ENCODE measurements around the gene PELI2. TPM values are rescaled to one million over a fixed set of nuclear protein-coding genes. Genes with fewer than 3 reads are reported as not detected.
A peak's percentile ranks its signal among the peaks of the same experiment; 100 is the strongest.
"Not testable (repeated sequence)": the region's sequence is repeated elsewhere in the genome, so short reads cannot be mapped to it uniquely, and the experiment has no call there.

PELI2 gene
- polyA plus RNA-seq, 12 donors: 3.6 to 17.7 (median 5.0) TPM; not detected in 1

DNA sequence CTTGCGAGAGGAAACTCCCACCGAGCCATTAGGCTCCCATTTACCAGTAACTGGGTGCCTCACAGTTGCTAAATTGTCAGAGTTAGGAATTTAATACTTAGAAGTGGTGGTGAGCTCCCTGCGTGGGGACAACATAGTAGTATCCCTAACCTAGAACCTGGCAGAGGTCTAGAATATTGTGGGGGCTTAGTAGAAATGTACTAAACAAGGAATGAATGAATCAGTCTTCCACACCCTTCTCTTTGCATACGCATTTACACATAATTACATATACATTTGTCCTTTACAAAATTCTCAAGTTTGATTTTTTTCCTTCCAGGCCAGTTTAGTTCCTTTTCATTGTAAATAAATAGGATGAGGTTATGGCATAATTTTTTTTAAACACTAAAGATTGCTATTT is 24.1 kb downstream of the PELI2 start:
- DNase-seq: no peak

DNA sequence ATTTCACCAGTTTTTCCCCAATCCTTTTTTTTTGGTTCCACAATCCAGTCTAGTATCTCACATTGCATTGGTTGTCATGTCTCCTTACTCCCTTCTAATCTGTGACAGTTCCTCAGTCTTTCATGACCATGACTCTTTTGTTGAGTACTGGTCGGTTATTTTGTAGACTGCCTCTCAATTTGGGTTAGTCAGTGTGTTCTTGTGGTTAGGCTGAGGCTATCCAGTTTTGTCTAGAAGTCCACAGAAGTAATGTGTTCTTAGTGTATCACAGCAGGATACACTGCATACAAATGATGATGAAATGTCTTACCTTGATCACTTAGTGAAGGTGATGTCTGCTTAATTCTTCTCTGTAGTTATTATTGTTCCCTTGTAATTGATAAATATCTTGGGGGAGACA is 24.8 kb downstream of the PELI2 start:
- no peak for DNase-seq

DNA sequence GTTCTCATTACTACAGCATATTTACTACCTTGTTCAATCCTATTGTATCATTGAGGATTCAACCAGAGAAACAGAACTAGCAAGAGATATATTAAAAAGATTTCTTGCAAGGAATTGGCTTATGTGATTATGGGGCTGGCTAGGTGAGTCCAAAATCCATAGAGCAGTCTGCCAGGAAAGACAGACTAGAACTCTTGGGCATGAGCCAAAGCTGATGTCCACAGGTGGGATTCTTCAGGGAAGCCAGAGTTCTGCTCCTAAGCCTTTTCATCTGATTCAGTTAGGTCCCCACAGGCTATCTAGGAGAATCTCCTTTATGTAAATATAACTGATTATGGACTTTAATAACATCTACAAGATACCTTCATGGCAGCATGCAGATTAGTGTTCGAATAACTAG is 26.0 kb downstream of the PELI2 start:
- no peak for DNase-seq

DNA sequence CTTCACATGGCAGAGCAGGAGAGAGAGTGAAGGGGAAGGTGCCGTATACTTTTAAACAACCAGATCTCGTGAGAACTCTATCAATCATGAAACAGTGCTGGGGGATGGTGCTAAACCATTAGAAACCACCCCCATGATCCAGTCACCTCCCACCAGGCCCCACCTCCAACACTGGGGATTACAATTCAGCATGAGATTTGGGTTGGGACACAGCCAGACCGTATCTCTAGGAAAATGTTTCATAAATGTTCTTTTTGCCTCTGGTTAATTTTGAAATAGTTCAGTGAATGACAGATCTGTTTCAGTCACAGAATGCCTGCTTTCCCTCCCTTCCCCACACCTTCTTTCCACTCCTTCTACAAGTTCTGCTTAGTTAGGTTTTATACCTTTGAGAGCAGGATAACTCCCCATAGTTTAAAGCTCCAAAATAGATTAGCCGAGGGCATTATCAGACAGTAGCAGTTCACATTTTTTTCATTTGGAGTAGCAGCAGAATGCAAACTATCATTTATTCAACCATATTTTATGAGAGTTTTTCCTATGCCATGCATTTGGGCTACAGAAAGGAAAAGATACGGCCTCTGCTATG is 27.1 kb downstream of the PELI2 start:
- no peak for DNase-seq

DNA sequence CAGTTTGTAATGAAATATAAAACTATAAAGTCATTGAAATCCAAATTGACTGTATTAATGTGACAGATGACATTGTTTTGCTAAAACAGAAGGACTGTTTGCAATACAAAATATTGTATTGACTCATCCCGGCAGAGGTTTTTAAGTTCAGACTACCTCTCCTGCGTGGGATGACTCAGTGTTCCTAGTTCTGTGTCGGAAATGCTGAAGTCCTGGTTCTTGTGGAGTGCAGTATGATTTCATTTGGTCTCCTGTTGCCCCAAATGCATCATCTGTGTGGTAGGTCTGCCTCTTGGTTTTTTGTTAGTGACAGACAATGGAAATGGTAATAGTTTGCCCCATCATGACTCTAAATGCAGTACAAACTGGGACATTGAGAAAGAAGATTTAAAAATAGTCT is 27.8 kb downstream of the PELI2 start:
- no peak for DNase-seq

DNA sequence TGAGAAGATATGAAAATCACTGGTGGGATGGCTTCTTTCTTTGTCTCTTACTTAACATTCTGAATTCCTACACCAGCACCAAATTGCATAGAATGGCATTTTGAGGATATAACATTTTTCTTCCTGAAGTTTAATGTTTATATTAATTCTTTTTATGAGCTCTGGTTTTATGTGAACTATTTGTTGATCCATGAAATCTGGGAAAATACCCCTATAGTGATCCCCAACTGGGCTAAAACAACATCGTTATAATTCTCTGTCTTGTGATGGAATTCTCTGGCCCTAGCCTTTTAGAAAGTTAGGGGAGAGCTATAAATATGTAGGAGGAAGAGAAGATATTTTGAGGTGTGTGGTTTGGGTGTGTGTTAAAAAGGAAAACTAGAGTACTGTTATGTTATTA is 29.2 kb downstream of the PELI2 start:
- no peak for DNase-seq

DNA sequence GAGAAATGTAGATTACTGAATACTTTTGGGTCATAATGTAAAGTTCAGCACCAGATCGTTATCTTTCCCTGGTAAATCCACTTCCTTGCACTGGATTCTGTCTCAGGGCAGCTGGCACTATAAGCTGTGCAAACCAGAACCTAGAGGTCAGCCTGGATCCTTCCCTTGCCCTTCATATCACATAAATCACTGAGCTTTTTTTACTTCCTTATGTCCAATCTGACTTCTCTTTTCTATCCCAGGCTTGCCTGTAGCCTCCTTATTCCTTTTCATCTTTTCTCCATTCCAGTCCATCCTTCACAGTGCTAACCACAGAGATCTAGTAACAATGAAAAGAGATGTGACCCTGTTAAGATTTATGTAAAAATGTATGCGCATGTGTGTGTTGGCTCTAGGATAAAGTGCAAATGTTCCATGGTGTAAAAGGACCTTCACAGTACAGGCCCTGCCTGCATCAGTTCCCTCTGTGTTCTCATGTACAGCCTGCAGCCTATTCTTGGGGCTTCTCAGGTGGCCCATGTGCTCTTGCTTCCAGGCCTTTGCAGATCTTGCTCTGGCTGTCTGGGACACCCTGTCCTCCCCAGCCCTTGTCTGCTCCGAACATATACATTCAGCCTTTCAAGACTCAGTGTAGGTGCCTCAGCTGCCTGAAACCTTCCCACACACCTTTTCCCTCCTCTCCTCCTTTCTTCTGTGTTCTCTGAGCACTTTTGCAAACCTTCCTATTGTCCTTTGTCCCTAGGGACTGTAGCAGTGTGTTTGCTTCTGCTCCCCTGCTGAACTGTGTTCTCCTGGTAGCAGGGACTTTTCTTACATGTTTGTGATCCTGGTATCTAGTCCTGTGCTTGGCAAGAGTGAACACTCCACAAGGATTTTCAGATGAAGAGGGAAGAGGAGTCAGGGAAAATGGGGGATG is 30.0 kb downstream of the PELI2 start:
- DNase-seq: no peak

DNA sequence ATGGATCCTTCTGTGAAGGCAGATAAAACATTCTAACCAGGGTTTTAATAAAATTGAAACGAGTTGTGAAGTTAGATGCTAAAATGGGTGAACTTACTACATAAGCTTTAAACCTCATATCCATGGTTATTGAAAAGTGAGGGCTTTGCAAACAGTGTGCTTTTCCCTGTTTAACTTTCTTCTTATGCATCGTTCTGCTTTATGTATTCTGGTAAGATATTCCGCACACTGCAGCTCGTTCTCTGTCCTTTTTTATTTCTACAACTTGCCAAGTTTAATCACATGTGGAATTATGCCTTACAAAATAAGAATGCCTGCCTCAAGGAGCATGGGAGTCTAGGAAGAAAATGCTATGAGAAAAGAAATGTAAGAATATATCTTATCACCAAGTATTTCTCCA is 30.9 kb downstream of the PELI2 start:
- DNase-seq: no peak

DNA sequence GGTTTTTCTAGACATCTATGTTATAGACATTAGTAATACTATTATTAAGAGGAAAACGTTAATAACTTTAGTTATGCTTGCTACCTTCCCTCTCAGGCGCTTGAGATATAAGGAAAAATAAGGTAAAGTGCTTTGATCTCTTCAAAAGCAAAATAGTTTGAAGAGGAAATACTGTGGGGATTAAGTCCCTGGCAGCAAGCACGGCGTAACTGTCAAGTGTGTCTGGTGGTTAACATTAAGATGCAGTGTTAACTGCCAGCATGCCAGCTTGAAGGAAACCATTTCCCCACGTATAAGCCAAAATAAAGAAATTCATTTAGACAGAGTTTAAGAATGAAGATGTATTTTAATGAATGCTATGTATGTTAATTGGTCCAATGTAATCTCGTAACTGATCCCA is 31.8 kb downstream of the PELI2 start:
- no peak for DNase-seq

DNA sequence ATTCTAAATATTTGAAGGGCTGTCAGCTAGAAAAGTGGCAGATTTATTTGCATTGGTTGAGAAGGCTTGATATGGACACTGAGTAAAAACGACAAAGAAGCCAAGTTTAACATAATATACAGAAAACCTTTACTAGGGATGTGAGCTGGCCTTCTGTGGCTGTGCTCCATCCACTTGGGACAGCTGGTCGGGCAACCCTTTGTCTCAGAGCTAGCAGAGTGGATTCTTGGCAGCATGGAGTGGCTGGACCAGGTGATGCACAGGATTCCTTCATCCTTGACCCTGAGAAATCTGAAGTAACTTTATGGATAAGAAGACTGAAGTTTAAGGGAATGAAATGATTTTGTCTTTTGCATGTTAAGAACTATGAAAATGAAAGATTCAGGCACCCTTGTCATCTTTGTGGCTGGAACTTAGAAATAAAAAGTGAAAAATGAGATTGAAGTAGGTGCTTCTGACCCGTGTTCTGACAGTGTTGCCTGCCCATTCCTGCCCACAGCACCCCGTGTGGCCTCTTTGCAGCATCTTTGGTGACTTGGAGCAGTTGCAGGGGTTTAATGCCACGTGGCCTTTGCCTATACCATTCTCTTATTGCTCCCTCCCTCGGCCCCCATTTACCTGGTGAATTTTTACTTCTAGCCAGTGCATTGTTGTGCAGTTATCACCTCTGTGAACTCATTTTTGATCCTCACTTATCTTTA is 32.6 kb downstream of the PELI2 start:
- DNase-seq: no peak

DNA sequence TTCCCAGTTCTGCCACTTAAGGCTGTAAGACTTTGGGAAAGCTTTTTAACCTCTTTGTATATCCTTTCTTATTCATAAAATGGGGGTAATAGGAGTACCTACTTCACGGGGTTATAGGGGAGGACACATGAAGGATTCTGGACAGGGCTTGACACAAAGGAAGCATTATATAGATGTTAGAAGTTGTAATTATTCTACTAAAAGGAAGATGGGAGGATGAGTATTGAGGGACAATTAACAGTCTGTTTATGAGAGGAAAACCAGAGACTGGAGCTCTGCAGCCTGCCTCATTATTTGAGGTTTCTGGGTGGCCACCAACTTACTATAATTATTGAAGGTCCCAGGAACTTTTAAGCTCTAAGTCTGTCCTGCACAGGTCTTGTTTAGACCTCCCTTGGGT is 34.0 kb downstream of the PELI2 start:
- no peak for DNase-seq

DNA sequence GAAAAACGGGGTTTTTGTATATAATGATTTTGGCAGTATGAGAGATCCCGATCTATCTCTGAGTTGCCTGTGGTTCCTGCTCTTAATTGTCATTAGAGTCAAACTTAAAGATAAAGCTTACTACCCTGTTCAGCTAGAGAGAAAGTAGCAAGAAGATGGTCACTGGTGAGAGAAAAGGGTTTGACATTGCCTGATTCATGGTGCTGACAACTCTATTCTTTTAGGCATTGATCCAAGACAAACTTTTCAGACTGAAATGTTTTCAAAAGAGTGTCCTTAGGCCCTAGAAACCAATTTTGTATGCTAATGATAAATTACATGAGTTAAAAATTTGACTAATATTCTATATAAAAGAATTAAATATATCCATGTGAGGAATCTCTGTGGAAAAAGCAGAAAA is 35.1 kb downstream of the PELI2 start:
- DNase-seq: no peak

DNA sequence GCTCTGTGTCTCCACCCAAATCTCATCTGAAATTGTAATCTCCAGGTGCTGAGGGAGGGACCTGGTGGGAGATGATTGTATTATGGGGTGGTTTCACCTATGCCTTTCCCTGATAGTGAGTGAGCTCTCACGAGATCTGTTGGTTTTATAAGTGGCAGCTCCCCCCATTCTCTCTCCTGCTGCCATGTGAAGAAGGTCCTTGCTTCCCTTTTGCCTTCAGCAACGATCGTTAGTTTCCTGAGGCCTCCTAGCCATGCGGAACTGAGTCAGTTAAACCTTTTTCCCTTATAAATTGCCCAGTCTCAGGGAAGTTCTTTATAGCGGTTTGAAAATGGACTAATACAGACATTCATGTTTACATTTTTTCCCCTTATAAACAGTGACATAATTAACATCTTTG is 36.1 kb downstream of the PELI2 start:
- DNase-seq: no peak

DNA sequence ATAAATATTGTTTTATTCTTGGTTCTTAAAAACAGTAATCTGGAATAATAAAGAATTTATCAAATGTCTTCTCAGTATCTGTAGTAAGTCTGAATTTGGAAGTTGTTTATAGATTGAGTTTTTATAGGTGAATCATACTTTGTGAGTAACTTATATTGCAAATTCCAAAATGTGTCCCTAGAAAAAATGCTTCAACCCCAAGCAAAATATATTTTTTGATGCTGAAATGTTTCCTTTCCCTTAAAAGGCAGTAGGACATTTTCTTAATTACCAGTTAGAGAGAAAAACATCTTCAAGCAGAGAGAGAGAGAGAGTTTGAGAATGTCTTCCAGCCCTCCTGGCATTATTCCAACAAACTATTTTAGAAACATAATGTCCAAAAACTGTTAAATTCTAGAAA is 37.9 kb downstream of the PELI2 start:
- DNase-seq: peak; percentile 13

DNA sequence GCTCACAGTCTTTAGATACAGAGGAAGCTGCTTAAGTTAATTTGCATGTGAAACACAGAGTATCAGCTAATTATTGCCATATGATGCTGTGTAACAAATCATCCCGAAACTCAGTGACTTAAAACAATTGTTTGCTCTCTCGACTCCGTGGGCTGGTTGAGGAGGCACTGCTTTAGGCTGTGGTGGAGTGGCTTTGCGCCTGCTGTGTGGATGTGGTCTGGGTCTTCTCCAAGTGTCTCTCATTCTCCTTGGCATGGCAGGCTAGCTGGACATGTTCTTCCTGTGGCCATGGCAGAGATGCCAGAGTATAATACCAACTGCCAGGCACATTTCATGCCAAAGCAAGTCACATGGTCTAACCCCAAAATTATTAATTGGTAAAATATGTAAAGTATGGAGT is 40.9 kb downstream of the PELI2 start:
- no peak for DNase-seq

DNA sequence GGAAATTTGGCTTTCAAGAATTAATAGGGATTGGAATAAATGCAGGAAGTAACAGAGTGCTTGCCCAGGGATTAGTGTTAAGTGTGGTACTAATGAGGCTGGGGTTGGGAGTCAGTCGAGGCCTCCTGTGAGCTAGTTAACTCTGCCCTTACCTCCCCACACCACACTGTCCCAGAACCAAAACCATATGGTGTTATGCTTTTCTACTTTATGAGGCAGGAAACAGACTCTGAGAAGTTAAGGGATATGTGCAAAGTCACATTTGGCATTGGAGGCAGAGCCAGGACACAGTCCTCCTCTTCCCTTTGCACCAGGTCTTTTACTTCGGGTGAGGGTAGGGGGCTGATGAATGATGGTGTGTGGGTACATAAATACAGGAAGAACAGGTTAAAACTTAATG is 41.9 kb downstream of the PELI2 start:
- DNase-seq: no peak

DNA sequence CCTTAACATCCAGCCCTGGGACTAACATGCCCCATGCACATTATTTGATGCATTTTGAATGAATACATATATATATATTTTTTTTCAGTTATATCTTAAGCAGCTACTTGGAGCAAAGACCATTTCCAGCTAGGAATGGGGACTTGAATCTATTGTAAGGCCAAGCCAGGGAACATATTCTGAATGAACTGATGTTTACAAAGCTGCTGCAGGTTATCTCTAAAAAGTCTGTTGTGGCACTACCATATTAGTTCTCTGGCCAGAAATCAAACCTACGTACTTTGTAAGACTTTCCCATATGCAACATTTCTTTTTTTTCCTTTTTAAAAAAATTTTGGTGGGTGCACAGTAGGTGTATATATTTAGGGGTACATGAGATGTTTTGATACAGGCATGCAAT is 43.4 kb downstream of the PELI2 start:
- DNase-seq: no peak

DNA sequence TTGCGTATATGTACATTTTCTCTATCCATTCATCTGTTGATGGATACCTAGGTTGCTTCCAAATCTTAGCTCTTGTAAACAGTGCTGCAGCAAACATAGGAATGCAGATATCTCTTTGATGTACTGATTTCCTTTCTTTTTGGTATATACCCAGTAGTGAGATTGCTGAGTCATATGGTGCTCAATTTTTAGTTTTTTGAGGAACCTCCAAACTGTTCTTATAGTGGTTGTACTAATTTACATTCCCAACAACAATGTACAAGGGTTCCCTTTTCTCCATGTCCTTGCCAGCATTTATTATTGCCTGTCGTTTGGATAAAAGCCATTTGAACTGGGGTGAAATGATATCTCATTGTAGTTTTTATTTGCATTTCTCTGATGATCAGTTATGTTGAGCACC is 44.3 kb downstream of the PELI2 start:
- no peak for DNase-seq

DNA sequence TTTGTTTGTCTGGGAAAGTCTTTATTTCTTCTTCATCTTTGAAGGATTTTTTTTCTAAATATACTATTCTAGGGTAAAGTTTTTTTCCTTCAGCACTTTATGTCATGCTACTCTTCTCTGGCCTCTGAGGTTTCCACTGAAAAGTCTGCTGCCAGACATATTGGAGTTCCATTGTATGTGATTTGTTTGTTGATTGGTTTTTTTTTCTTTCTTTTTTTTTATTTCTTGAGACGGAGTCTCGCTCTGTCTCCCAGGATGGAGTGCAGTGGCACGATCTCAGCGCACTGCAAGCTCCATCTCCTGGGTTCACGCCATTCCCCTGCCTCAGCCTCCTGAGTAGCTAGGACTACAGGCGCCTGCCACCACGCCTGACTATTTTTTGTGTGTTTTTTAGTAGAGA is 48.4 kb downstream of the PELI2 start:
- not testable (repeated sequence) for DNase-seq

DNA sequence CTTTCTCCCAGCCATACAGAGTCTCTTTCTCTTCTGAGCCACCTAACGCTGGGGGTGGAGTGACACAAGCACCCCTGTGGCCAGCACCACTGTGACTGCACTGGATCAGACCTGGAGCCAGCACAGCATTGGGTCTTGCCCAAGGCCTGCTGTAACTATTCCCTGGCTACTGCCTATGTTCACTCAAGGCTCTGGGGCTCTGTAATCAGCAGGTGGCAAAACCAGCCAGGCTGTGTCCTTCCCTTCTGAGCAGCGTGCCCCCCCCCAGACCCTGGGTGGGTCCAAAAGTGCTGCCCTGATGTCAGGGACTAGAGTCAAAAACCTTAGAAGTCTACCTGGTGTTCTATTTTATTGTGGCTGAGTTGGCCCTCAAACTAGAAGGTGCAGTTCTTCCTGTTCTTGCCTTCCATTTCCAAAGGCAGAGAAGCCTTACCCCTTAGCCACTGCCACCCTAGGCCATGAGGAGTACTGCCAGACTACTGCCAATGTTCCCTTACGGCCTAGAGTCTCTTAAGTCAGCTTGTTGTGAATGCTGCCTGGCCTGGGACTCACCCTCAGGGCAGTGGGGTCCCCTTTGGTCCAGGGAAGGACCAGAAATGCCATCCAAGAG is 49.9 kb downstream of the PELI2 start:
- DNase-seq: no peak

DNA sequence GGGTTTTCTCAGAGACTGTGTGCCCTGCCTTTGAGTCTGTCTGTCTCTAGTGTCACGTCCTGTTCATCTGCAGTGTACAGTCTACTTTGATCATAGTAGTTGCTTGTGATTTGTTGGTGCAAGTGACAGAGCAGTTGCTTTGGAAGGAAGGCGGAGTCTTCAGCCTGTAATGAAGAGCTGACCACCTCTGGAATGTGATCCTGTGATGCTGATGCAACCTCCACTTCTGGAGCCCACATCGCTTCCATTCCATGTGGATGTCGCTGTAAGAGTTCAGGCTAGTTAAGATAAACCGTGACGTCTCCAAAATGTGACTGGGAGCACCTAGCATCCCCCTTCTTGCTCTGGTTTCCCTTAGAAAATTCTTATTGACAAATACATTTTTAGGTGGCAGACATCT is 51.8 kb downstream of the PELI2 start:
- no peak for DNase-seq

DNA sequence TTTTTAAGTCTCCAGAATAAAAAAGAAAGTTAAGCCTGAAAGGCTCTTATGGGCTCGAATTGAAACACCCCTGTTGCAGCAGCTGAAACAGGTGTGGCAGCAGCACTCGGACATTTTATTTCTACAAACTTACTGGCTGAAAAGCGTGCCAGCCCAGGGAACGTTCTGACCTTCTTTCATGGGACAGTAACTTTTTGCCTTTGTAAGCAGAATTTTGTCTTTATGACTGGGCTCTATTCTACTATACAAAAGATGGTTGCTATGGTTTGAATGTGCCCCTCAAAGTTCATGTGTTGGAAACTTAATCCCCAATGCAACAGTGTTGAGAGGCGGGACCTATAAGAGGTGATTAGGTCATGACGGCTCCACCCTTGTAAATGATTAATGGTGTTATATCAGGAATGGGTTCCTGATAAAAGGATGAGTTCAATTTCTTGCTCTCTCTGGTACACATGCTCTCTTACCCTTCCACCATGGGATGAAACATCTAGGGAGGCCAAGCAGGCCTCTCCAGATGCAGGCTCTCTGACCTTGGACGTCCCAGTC is 52.7 kb downstream of the PELI2 start:
- DNase-seq: no peak
